GM10266 (cell line): Measurements from ENCODE around the gene CCK.

Experiments
- DNase-seq: peaks from one replicate; pipeline ENCODE4 v3.0.0; 2012; ENCODE audit errors: extremely low spot score
- CTCF ChIP-seq: IDR thresholded peaks from 2 replicates; pipeline ENCODE4 v1.5.1; 2012; ENCODE audit warnings: mild to moderate bottlenecking, low read depth; ENCODE audit not compliant: control insufficient read depth, insufficient read depth; ENCODE audit errors: missing control alignments

CCK gene

DNA sequence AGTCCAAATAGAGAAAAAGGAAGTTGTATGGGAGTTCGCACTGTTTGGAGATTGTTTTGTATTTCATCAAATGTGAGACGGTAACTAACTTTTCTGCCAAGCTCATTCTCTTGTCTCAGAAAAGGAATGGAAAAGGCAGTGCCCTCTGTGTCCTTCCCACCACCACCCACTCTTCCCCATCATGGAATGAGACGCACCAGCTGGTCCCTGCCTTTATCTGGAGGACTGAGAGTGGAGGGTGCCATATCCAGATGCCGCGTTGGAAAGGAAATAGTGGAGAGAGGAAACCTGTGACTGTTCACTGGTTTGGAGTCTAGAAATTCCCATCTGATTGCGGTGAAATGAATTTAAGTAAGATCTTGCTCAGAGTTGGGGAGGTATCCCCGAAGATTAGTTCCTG is 3.7 kb upstream of the CCK start:
- DNase-seq, result no peak
- TF ChIP-seq CTCF, result no peak

DNA sequence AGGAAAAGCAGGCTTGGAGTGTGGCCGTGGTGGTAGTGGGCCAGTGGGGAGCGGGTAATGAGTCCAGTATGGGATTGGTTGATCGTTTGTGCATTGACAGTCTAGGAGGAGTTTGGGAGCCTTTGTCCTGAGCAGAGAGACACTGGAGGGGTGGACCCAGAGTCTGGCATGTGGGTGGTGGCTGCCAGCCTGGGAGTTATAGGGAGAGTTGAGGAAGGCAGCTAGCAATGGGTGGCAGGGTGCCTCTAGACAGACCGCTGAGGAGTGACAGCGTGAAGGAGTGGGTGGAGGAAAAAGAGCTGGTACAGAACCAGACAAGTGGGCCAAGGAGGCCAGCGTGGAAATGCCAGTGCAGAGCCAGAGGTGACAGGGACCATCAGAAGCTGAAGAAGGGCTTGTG is 1.9 kb upstream of the CCK start:
- TF ChIP-seq CTCF, result no peak
- DNase-seq, result no peak

GRCh38 chr3:42265059-42265991 is 660 bp downstream of the CCK start:
- no peak for TF ChIP-seq CTCF
- no peak for DNase-seq

DNA sequence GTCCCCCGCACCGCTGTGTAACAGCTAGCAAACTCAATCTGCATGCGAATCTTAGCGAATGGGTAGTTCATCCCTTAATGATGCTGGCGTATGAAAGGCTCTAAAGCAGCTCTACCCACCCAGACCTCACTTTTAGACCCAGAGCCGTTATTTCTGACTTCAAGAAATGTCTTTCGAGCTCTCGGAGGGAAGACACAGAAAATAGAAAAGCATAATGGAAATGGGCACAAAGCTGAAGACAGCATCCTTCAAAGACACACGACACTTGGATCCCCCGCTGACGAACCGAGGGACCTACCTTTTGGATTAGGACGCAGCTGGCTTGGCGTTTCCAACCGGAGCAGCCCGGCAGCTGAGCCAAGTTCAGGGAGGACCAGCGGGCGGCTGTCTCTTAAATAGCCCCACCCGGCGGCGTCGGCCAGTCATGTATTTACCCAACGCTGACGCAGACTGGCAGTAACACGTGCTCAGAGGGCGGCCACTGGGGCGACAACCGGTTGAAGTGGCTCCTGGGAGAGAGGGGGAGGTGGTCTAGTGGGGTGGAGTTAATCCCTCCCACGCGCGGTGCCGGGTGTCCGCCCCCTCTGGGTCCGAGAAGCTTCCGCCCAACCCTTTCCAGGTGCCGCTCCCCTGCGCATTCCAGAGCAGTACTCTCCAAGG is 1.5 kb downstream of the CCK start:
- no peak for TF ChIP-seq CTCF
- DNase-seq, result no peak

DNA sequence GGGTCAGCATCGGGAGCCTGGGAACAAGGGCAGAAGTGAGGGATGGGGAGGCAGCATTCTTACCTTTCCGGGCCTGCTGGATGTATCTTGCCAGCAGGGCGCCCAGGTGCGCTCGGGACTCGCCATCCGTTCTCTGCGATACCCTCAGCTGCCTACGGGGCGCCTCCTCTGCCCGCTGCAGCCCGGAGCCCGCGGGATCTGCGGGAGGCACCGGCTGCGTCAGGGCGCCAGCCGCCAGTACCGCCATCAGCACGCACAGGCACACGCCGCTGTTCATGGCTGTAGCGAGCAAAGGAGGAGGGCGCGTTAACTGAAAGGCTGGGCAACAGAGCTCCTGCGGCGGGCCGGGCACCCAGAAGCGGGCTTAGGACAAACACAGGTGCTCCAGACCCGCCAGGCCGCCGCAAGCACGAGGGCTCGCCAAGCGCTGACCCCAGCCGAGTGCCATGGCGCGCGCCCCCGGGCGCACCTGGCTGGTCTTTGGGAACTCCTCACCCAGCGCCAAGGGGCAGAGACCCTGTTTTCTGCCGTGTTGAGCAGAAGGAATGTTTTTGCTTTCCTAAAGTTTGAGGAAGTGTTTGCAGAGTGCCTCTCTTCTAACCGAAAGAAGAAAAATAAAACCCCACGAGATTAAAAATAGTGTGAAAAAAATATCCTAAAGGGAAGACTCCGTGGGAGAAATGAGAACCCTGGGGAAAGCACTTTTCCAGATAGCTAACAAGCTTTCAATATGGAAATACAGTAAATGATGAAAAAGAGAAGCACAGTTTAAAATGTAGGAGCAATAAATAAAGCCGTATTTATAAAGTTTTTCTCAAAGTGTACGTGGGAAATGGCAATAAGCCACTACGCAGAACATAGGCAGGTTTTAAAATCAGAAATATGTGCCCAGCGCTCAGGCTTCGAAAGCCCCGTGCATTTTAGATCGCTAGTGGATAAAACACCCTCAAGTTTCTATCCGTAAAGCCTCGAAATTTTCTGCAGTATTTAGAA is 2.3 kb downstream of the CCK start:
- no peak for TF ChIP-seq CTCF
- DNase-seq, result no peak

- no peak for TF ChIP-seq CTCF
- no peak for DNase-seq
Measured at GRCh38 chr3:42262525-42262924, 3.5 kb downstream of the CCK start.
